GM19240 (cell line): ENCODE results near the gene NMD3.
"Not testable (repeated sequence)": the region's sequence is repeated elsewhere in the genome, so short reads cannot be mapped to it uniquely, and the experiment has no call there.

Source experiments
- DNase-seq: peaks from one replicate; pipeline ENCODE4 v3.0.0; 2011; ENCODE audit warnings: low spot score; ENCODE audit not compliant: insufficient read length

The NMD3 gene

DNA sequence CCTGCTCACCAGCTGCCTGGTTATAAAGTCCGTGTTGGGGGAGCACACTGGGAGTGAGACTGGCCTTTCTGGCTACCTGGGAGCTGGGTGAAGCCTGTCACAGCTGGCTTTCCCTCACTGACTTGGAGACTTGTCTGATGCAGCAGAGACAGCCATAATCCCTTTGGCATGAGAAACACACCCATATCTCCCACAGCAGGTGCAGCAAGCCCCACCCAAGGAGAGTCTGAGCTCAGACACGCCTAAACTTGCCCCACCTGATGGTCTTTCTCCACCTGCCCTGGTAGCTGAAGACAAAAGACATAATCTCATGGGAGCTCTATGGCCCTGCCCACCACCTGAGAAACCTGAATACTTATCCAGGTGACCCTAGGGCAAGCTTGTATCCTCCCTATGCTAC lies 54.8 kb downstream of the NMD3 start:
- DNase-seq: no peak

- not testable (repeated sequence) for DNase-seq
These were observed 61.3 kb downstream of the NMD3 start for GRCh38 chr3:161282387-161282786.

DNA sequence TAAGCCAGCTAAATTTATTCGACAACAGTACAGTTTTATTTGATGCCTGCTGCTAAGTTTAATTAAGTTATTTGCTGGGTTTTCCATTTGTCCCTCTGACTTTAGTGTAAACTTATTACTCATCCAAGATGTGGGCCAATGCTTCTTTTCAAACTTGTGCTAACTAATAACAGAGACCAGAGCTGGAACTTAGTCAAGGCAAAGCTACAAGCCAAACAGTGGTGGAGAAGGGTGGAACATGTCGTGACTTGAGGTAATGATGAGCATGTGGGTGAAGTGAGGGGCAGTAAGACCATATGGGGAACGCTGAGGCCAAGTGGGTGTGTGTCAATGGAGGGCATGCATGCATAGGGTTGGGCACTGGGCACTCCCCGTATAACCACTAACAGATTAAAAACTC lies 63.9 kb downstream of the NMD3 start:
- DNase-seq: no peak

GRCh38 chr3:161289174-161289573 lies 68.1 kb downstream of the NMD3 start:
- DNase-seq: no peak

DNA sequence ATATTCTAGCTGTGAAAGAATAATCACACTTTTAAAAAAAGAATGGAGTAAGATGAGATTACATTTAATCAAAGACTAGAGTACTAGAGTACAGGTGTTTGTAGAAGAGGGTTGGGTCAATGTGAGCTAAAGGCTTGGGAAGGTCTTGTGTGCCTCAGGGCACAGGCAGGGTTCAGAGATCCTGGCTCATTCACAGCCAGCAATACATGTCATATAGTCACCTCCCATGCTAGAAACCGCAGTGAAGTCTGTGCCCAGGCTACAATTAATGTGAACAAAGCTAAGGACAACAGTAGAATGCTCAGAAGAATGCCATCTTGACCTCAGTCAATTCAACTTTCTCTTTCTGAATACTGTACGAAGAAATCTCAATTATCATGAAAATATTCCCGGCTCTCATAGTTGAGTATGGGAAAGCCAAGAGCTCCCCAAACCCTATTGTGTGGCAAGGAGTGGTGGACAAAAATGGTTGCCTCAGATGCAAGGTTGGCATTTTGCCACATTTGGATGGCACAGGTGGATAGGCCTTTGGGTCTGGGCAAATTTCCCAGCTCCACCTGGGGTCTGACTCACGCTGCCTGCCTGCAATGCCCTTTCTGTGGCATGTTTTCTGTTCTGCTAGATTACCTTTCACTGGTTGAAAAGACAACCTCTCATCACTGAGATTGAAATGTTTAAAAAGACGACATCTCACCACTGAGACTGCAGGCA lies 70.2 kb downstream of the NMD3 start:
- no peak for DNase-seq

GRCh38 chr3:161293381-161293780 lies 72.3 kb downstream of the NMD3 start:
- DNase-seq: no peak

- no peak for DNase-seq
These were observed 74.2 kb downstream of the NMD3 start for GRCh38 chr3:161295325-161295724.

DNA sequence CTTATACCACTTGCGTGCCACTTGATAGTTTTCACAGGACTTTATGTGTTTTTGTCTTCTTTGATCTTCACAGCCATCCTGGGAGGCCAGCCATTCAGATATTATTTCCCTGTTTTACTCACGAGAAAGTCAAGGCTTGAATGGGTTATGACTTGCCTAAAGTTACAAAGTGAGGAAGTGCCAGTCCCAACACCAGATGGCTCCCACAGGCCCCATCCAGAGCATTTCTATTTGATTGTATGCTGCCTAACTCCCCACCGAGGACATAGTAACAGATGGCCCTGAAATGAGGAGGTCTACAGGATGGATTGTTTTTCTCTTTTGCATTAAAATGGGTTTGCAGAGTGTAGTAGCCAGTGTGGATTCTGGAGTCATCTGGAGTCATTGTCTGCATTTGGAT lies 75.7 kb downstream of the NMD3 start:
- no peak for DNase-seq
